Activated CD8-positive, alpha-beta memory T cell treated with anti-CD3 and anti-CD28 coated beads, Interleukin-2, amount 50 U/mL, for 24 hours (primary cell): ENCODE measurements around the gene SUPT5H.

Source experiments
- DNase-seq: peaks from one replicate; pipeline ENCODE4 v3.0.0-alpha.2; 2020; ENCODE audit errors: extremely low read depth

The SUPT5H gene

GRCh38 chr19:39520541-39521484 lies 75.4 kb downstream of the SUPT5H start:
- no peak for DNase-seq

GRCh38 chr19:39524495-39524894 lies 79.1 kb downstream of the SUPT5H start:
- DNase-seq: no peak

DNA sequence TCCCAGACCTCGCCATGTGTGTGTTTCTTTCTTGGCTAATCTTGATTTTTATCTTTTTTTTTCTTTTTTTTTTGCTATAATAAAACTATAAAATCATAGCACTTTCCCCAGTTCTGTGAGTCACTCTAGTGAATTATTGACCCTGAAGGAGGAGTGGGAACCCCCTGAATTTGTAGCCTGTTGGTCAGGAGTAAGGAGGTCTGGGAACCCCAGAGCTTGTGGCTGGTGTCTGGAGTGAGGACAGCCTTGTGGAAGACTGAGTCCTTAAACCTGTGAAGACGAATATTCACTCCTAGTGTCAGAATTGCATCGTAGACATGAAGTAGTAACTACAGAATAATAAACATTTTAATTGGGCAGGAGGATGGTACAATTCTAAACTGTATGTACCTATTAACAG lies 79.8 kb downstream of the SUPT5H start:
- no peak for DNase-seq
